ENCODE measurements around the gene ADARB2. TPM values are rescaled to one million over a fixed set of nuclear protein-coding genes. Genes with fewer than 3 reads are reported as not detected.

The ADARB2 gene
- total RNA-seq, 6 experiments from 2014 or later, result not detected

GRCh38 chr10:1664333-1664964 lies 72.9 kb downstream of the ADARB2 start:
- DNase-seq, result no peak
- Mint-ChIP-seq H3K27me3 (ENCODE audit: insufficient read depth) (no peaks in the 10 kb centered on the region; the same call in 1 of the 2 replicates), H3K4me1 (ENCODE audit: low read depth) (no peaks in the 10 kb centered on the region), H3K9me3 (peaks cover 45% of the 10 kb centered on the region), H3K27ac (no peak overlapping the region), H3K36me3 (ENCODE audit: low read depth) (0 out of 2 replicates have a peak, but pooled peaks cover 6% of the 10 kb centered on the region), H3K4me3 (no peak overlapping the region)
- TF ChIP-seq CTCF (IDR thresholded peaks at IDR 0.05), result no peak

GRCh38 chr10:1663226-1663625 lies 74.1 kb downstream of the ADARB2 start:
- H3K27ac Mint-ChIP-seq, result no peak overlapping the region
- H3K27me3 Mint-ChIP-seq (ENCODE audit: insufficient read depth), result no peaks in the 10 kb centered on the region; the same call in 1 of the 2 replicates
- no peak for DNase-seq

GRCh38 chr10:1662438-1663025 lies 74.8 kb downstream of the ADARB2 start:
- no peaks in the 10 kb centered on the region; the same call in 1 of the 2 replicates for H3K27me3 Mint-ChIP-seq (ENCODE audit: insufficient read depth)
- H3K27ac Mint-ChIP-seq, result no peak overlapping the region
- peaks cover 48% of the 10 kb centered on the region for H3K9me3 Mint-ChIP-seq
- no peaks in the 10 kb centered on the region for H3K4me1 Mint-ChIP-seq (ENCODE audit: low read depth)
- H3K36me3 Mint-ChIP-seq (ENCODE audit: low read depth), result 0 out of 2 replicates have a peak, but pooled peaks cover 6% of the 10 kb centered on the region
- no peak for TF ChIP-seq CTCF (IDR thresholded peaks at IDR 0.05)
- no peak overlapping the region for H3K4me3 Mint-ChIP-seq
- no peak for DNase-seq

More at GRCh38 chr10:1663226-1663625, 74.1 kb downstream of the ADARB2 start:
- H3K4me3 Mint-ChIP-seq, result no peak overlapping the region
- H3K9me3 Mint-ChIP-seq, result peaks cover 45% of the 10 kb centered on the region
- 0 out of 2 replicates have a peak, but pooled peaks cover 6% of the 10 kb centered on the region for H3K36me3 Mint-ChIP-seq (ENCODE audit: low read depth)
- H3K4me1 Mint-ChIP-seq (ENCODE audit: low read depth), result no peaks in the 10 kb centered on the region
- TF ChIP-seq CTCF (IDR thresholded peaks at IDR 0.05), result no peak

GRCh38 chr10:1661859-1662437 lies 75.4 kb downstream of the ADARB2 start:
- no peak overlapping the region for H3K4me3 Mint-ChIP-seq
- no peak for TF ChIP-seq CTCF (IDR thresholded peaks at IDR 0.05)
- H3K4me1 Mint-ChIP-seq (ENCODE audit: low read depth), result no peaks in the 10 kb centered on the region
- peaks cover 48% of the 10 kb centered on the region for H3K9me3 Mint-ChIP-seq
- H3K27me3 Mint-ChIP-seq (ENCODE audit: insufficient read depth), result no peaks in the 10 kb centered on the region; the same call in 1 of the 2 replicates
- 0 out of 2 replicates have a peak, but pooled peaks cover 6% of the 10 kb centered on the region for H3K36me3 Mint-ChIP-seq (ENCODE audit: low read depth)
- H3K27ac Mint-ChIP-seq, result no peak overlapping the region
- DNase-seq, result no peak

GRCh38 chr10:1661416-1661815 lies 75.9 kb downstream of the ADARB2 start:
- no peak for TF ChIP-seq CTCF (IDR thresholded peaks at IDR 0.05)
- Mint-ChIP-seq H3K27ac (no peak overlapping the region), H3K4me3 (no peak overlapping the region), H3K27me3 (ENCODE audit: insufficient read depth) (no peaks in the 10 kb centered on the region; the same call in 1 of the 2 replicates), H3K4me1 (ENCODE audit: low read depth) (no peaks in the 10 kb centered on the region), H3K36me3 (ENCODE audit: low read depth) (0 out of 2 replicates have a peak, but pooled peaks cover 6% of the 10 kb centered on the region), H3K9me3 (peaks cover 45% of the 10 kb centered on the region)
- no peak for DNase-seq

All from HFFc6 (cell line).